Gastroesophageal sphincter (tissue), 4 donors: ENCODE data around the gene DIAPH2. TPM values are rescaled to one million over a fixed set of nuclear protein-coding genes. Genes with fewer than 3 reads are reported as not detected.

Source experiments
- ATAC-seq: fragments of 150-250 bp; one replicate; pipeline ENCODE4 v1.9.1; 2016; ENCODE audit warnings: mild to moderate bottlenecking, moderate library complexity
- H3K27ac ChIP-seq, 4 donors: fragments of 200-600 bp; sonication (generic) in 3 of 4; 1 replicate in 3 of 4; 2 replicates in 1 of 4; pipeline ENCODE4 v1.5.1; 2016 to 2019
- H3K27me3 ChIP-seq: fragments of 200-600 bp; sonication (generic); one replicate; pipeline ENCODE4 v1.5.1; 2019
- H3K36me3 ChIP-seq, 2 donors: fragments of 200-600 bp; sonication (generic); one replicate each; pipeline ENCODE4 v1.5.1; 2019; ENCODE audit warnings: control low read depth in 1 of 2
- H3K4me1 ChIP-seq, 3 donors: fragments of 200-600 bp; sonication (generic); 1 replicate in 2 of 3; 2 replicates in 1 of 3; pipeline ENCODE4 v1.5.1; 2016 to 2019; ENCODE audit warnings: control low read depth in 2 of 3
- H3K4me3 ChIP-seq, 2 donors: fragments of 200-600 bp; sonication (generic); one replicate each; pipeline ENCODE4 v1.5.1; 2019; ENCODE audit warnings: mild to moderate bottlenecking in 1 of 2, moderate library complexity in 1 of 2
- H3K9me3 ChIP-seq, 3 donors: fragments of 200-600 bp; sonication (generic); one replicate each; pipeline ENCODE4 v1.5.1; 2017 to 2019; ENCODE audit warnings: control low read depth in 2 of 3
- EP300 ChIP-seq: sonication (generic); formaldehyde crosslinking; IDR thresholded peaks from one replicate; pipeline ENCODE4 v1.6.1; 2017; ENCODE audit warnings: antibody characterized with exemption, mild to moderate bottlenecking
- POLR2A ChIP-seq, 2 donors: fragments of 450-650 bp; IDR thresholded peaks; one replicate each; pipeline ENCODE4 v1.6.1; 2017; ENCODE audit warnings: antibody characterized with exemption in 2 of 2, mild to moderate bottlenecking in 2 of 2, moderate library complexity in 1 of 2
- POLR2AphosphoS5 ChIP-seq: sonication (generic); formaldehyde crosslinking; IDR thresholded peaks from one replicate; pipeline ENCODE4 v1.6.1; 2017; ENCODE audit warnings: antibody characterized with exemption
- WGBS, 2 donors: methylation state at CpG; one replicate each; pipeline ENCODE4 v1.1.5; 2018; ENCODE audit warnings: low coverage in 1 of 2; 5-methylcytosine and 5-hydroxymethylcytosine counted together
- total RNA-seq, 4 donors: library from RNA; depleted of rRNA; stranded (reverse); fragments of >200 nt; gene quantifications; one replicate each; pipeline ENCODE4 v1.1.0, GENCODE V29; 2016
- TF ChIP-seq, protein P1 (sequence below), 4 experiments: fragments of 200-600 bp in 2 of 4; fragments of 450-650 bp in 2 of 4; sonication (generic) in 1 of 4; IDR thresholded peaks; one replicate each; pipeline ENCODE4 v1.5.1; 2017 to 2019; ENCODE audit warnings: antibody characterized with exemption in 4 of 4, mild to moderate bottlenecking in 2 of 4, moderate library complexity in 2 of 4

DIAPH2 gene
- total RNA-seq, 4 donors from 2014 or later: 46.1 to 93.9 (median 76.5) TPM

DNA sequence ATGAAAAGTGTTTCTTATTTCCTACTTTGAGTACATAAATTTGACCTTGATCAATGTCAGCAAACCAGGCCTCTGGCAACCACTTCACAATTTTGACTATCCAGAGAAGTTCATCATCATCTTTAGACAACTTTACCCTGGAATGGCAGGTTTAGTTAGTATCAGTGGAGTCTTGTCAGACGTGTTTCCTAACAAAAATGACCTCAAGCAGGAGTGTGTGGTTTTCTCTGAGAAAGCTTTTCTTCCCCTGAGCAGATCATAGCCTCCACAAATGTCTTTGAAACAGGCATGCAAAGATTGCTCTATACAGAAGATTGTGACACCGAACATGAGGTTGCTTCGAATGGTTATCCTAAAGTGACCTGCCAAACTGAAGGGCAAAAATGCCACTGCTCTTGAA is 841.3 kb downstream of the DIAPH2 start:
- no peak for ATAC-seq
- no peak for TF ChIP-seq POLR2A (IDR thresholded peaks at IDR 0.05)
- TF ChIP-seq EP300: no peak
- TF ChIP-seq, protein P1, sequence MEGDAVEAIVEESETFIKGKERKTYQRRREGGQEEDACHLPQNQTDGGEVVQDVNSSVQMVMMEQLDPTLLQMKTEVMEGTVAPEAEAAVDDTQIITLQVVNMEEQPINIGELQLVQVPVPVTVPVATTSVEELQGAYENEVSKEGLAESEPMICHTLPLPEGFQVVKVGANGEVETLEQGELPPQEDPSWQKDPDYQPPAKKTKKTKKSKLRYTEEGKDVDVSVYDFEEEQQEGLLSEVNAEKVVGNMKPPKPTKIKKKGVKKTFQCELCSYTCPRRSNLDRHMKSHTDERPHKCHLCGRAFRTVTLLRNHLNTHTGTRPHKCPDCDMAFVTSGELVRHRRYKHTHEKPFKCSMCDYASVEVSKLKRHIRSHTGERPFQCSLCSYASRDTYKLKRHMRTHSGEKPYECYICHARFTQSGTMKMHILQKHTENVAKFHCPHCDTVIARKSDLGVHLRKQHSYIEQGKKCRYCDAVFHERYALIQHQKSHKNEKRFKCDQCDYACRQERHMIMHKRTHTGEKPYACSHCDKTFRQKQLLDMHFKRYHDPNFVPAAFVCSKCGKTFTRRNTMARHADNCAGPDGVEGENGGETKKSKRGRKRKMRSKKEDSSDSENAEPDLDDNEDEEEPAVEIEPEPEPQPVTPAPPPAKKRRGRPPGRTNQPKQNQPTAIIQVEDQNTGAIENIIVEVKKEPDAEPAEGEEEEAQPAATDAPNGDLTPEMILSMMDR (IDR thresholded peaks at IDR 0.05): no peak
- no peak for TF ChIP-seq POLR2AphosphoS5
- H3K27ac ChIP-seq: no peak overlapping the region
- 60% methylated on average over 1 of the region's 3 CpGs; no CpG with 5 or more reads in 1 of the 2 donors for WGBS, 2 donors
- peaks cover 0 to 12% (median 0%) of the 10 kb centered on the region in 3 donors for H3K9me3 ChIP-seq
- no peaks in the 10 kb centered on the region for H3K27me3 ChIP-seq
- no peaks in the 10 kb centered on the region for H3K36me3 ChIP-seq
- no peak overlapping the region for H3K4me3 ChIP-seq
- no peaks in the 10 kb centered on the region for H3K4me1 ChIP-seq

DNA sequence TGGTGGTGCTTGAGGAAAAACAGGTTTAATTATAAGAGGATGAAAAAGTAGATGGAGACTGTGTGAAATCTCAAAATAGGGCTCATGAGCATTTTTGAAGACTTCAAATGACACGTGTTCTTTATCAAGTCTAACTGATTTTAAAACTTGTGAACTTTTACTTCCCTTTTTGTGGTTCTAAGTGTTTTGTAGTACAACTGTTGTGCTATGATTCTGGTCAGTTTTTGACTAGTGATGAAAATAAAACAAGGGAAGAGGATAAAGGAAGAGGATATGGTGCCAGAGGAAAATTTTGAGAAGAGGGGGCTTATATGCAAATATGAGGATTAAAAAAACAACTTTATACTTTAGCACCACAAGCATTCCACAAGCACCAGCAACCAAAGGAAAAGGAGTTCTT is 843.1 kb downstream of the DIAPH2 start:
- no peak overlapping the region for H3K27ac ChIP-seq
- peaks cover 0 to 15% (median 0%) of the 10 kb centered on the region in 3 donors for H3K9me3 ChIP-seq
- H3K36me3 ChIP-seq: no peaks in the 10 kb centered on the region
- no peaks in the 10 kb centered on the region for H3K4me1 ChIP-seq
- no peak for ATAC-seq
- no peaks in the 10 kb centered on the region for H3K27me3 ChIP-seq
- TF ChIP-seq EP300 (no peak), POLR2A (IDR thresholded peaks at IDR 0.05) (no peak), POLR2AphosphoS5 (no peak)
- TF ChIP-seq, protein P1 (IDR thresholded peaks at IDR 0.05): no peak
- no peak overlapping the region for H3K4me3 ChIP-seq
- 78% methylated on average over 1 of the region's 1 CpG; no CpG with 5 or more reads in 1 of the 2 donors for WGBS, 2 donors

DNA sequence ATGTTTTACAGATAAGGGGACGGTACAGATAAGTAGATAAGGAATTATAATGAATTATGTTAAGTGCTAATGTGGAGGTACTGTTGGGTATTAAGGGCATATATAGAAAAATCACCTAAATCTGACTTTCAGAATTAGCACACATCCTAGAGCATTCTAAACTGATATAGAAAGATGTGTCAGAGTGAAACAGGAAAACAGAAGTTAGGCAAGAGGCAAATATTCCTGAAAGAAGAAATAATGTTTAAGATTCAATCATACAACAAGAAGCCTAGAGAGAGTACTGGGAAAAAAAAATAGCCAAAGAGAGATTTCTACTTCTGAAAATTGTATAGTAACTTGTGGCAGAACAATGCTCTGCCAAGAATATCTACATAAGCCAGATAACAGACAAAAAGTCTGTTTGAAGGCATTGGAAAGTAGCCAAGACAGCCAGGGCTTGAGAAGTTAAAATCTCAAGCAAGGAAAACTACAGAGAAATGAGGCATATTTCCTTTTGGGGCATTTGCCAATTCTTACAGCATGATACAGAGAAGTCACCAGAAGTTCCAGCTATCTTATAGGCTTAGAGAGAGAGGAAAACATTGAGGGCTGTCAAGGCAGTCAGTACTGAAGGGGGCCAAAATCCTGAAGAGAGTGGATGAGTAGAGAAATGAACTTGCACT is 845.0 kb downstream of the DIAPH2 start:
- no peaks in the 10 kb centered on the region for H3K4me1 ChIP-seq
- no peak for TF ChIP-seq POLR2AphosphoS5
- TF ChIP-seq EP300: no peak
- TF ChIP-seq POLR2A (IDR thresholded peaks at IDR 0.05): no peak
- TF ChIP-seq, protein P1 (IDR thresholded peaks at IDR 0.05): no peak
- H3K36me3 ChIP-seq: no peaks in the 10 kb centered on the region
- no peak overlapping the region for H3K27ac ChIP-seq
- H3K27me3 ChIP-seq: no peaks in the 10 kb centered on the region
- peaks cover 0 to 15% (median 0%) of the 10 kb centered on the region in 3 donors for H3K9me3 ChIP-seq
- H3K4me3 ChIP-seq: no peak overlapping the region
- WGBS, 2 donors: 89 to 100% methylated on average over 1 of the region's 1 CpG
- no peak for ATAC-seq

DNA sequence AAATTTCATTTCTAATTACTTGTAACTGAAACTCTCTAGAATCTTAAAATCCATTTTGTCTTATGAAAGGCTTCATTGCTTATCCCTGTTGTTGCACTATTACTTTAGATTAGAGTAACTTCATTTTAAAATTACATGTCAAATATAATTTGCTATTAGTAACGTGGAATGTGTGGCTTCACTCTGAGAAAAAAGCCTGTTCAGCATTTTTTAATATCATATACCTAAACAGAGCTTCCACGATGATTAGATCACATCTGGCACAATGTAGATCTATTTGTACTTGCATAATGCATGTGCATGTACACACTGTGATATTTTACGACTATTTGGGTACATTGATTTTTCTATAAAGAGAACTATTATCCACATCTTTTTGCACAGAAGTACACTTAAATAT is 847.2 kb downstream of the DIAPH2 start:
- no peak for ATAC-seq
- H3K9me3 ChIP-seq: peaks cover 0 to 15% (median 0%) of the 10 kb centered on the region in 3 donors

DNA sequence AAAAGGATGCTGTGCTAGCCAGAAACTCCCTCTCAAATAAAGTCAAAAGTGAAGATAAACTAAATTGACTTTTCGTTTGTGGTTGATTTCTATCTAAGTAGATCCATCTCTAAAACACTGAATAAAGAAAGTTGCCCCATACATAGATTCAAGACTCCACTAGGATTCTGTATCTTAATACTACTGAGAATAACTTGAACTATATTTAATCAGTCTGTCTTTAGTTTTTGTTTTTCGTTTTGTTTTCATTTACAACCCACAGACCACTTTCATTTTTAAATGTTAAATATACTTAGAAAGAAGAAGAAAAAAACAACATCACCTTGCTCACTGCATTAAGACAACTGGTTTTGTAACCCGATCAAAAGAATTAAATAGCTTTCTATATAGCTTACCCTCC is 854.1 kb downstream of the DIAPH2 start:
- H3K27me3 ChIP-seq: no peaks in the 10 kb centered on the region
- ATAC-seq: no peak
- no peak for TF ChIP-seq EP300
- TF ChIP-seq, protein P1 (IDR thresholded peaks at IDR 0.05): no peak
- no peak for TF ChIP-seq POLR2AphosphoS5
- no peak for TF ChIP-seq POLR2A (IDR thresholded peaks at IDR 0.05)
- WGBS, 2 donors: 81 to 85% methylated on average over 3 of the region's 3 CpGs
- no peaks in the 10 kb centered on the region for H3K4me1 ChIP-seq
- H3K27ac ChIP-seq: no peak overlapping the region
- H3K36me3 ChIP-seq: no peaks in the 10 kb centered on the region
- H3K9me3 ChIP-seq: no peaks in the 10 kb centered on the region
- H3K4me3 ChIP-seq: no peak overlapping the region

More for the DNA sequence above, 847.2 kb downstream of the DIAPH2 start:
- H3K27ac ChIP-seq: no peak overlapping the region
- no peaks in the 10 kb centered on the region for H3K27me3 ChIP-seq
- no peaks in the 10 kb centered on the region for H3K36me3 ChIP-seq
- no peaks in the 10 kb centered on the region for H3K4me1 ChIP-seq
- H3K4me3 ChIP-seq: no peak overlapping the region
- WGBS, 2 donors: 83 to 97% methylated on average over 3 of the region's 3 CpGs
- no peak for TF ChIP-seq POLR2AphosphoS5
